HCT116 (cell line): ENCODE measurements around the gene METTL6.

Experiments
- POLR2AphosphoS5 ChIP-seq: IDR thresholded peaks from 2 replicates; pipeline ENCODE4 v1.6.1; 2011; ENCODE audit warnings: mild to moderate bottlenecking, low read depth, low read length, moderate library complexity
- YY1 ChIP-seq: IDR thresholded peaks from 2 replicates; pipeline ENCODE4 v1.6.1; 2011; ENCODE audit warnings: low read length, low read depth, moderate library complexity, mild to moderate bottlenecking; ENCODE audit not compliant: insufficient replicate concordance; ENCODE audit errors: extremely low read depth
- ZFX ChIP-seq: fragments of 450-650 bp; IDR thresholded peaks from 2 replicates; pipeline ENCODE4 v1.6.1; 2017

DNA sequence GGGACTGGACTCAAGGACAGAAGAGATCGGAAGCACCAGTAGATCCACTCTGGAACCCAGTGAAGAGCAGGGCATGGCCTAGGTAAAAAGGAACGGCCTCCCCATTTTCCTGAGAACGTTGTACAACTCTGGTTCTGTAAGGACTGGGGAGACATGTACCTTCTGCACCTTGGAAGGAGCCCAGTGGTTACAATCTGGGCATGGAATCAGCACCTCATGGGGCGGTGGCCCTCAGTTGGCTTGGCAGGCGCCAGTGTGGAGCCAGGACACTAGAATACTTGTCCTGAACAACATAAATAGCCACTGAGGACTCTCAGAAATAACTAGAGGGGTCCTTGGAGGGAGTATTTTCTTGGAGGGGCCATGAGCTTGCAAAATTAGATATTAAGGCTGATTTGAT, 25.6 kb upstream of the METTL6 start:
- no peak for TF ChIP-seq YY1
- TF ChIP-seq ZFX: no peak
- no peak for TF ChIP-seq POLR2AphosphoS5
